GM12873 (cell line): ENCODE results near the gene CBX3.

Source experiments
- TF ChIP-seq, protein P1 (sequence below): IDR thresholded peaks from 2 replicates; pipeline ENCODE4 v1.5.1; 2012; ENCODE audit warnings: low read depth, mild to moderate bottlenecking, moderate library complexity, low read length, control low read depth; ENCODE audit not compliant: insufficient read depth; ENCODE audit errors: missing control alignments

Gene CBX3

GRCh38 chr7:26227987-26228386, 26.4 kb downstream of the CBX3 start:
- TF ChIP-seq, protein P1, sequence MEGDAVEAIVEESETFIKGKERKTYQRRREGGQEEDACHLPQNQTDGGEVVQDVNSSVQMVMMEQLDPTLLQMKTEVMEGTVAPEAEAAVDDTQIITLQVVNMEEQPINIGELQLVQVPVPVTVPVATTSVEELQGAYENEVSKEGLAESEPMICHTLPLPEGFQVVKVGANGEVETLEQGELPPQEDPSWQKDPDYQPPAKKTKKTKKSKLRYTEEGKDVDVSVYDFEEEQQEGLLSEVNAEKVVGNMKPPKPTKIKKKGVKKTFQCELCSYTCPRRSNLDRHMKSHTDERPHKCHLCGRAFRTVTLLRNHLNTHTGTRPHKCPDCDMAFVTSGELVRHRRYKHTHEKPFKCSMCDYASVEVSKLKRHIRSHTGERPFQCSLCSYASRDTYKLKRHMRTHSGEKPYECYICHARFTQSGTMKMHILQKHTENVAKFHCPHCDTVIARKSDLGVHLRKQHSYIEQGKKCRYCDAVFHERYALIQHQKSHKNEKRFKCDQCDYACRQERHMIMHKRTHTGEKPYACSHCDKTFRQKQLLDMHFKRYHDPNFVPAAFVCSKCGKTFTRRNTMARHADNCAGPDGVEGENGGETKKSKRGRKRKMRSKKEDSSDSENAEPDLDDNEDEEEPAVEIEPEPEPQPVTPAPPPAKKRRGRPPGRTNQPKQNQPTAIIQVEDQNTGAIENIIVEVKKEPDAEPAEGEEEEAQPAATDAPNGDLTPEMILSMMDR = no peak

- TF ChIP-seq, protein P1 = no peak
Measured at GRCh38 chr7:26233902-26234511, 32.5 kb downstream of the CBX3 start.

GRCh38 chr7:26237035-26237807, 35.7 kb downstream of the CBX3 start:
- TF ChIP-seq, protein P1 = no peak

GRCh38 chr7:26238032-26238431, 36.5 kb downstream of the CBX3 start:
- TF ChIP-seq, protein P1 = no peak

- TF ChIP-seq, protein P1 = no peak
Measured at GRCh38 chr7:26245150-26245549, 43.6 kb downstream of the CBX3 start.

DNA sequence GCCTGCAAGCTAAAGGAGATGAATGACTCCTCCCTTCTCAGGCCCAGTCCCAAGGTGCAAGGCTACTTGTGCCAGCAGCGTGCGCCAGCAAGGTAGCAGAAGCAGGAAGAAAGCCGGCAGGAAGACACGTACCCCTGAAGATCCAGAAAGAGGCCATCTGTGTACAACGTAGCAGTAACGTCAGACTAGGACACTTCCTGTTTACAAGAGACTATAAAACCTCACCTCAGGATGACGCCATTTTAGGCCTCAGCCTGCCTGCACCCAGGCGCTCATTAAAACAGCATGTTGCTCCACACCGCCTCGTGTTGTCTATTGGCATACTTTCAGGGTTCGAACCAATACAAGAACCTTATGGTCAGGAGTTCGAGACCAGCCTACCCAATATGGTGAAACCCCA, 48.7 kb downstream of the CBX3 start:
- TF ChIP-seq, protein P1 = no peak
